ENCODE data around the gene BCR.

Gene BCR

DNA sequence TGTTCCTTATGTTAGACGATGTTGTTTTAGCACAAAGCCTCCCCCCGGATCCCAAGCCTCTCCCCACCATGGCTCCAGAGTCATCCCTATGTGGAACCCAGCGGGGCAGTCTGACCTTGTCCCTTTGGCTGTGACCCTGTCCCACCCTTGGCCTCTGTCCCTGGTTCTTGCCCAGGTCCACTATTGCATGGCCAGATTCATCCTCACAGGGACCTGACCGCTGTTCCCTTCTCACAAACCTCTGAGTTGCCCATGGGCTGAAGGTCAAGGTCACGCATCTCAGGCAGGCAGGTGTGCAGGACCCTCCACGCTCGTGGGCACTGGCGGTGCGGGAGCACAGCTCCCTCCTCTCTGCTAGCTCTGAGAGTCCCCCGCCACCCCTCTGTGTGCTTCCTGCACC, 39.0 kb downstream of the BCR start:
- Histone ChIP-seq H3K4me3 (ENCODE audit: low read length) (no peak overlapping the region), H3K27me3 (ENCODE audit: control insufficient read depth, insufficient read depth, low read length) (no peaks in the 10 kb centered on the region), H3K36me3 (ENCODE audit: control insufficient read depth, insufficient read depth, low read length) (no peaks in the 10 kb centered on the region), H3K27ac (ENCODE audit: low read depth, low read length) (no peak overlapping the region), H3K4me1 (ENCODE audit: control insufficient read depth, insufficient read depth, low read length) (peaks cover 3% of the 10 kb centered on the region), H3K9ac (ENCODE audit: low read length) (no peak overlapping the region)

DNA sequence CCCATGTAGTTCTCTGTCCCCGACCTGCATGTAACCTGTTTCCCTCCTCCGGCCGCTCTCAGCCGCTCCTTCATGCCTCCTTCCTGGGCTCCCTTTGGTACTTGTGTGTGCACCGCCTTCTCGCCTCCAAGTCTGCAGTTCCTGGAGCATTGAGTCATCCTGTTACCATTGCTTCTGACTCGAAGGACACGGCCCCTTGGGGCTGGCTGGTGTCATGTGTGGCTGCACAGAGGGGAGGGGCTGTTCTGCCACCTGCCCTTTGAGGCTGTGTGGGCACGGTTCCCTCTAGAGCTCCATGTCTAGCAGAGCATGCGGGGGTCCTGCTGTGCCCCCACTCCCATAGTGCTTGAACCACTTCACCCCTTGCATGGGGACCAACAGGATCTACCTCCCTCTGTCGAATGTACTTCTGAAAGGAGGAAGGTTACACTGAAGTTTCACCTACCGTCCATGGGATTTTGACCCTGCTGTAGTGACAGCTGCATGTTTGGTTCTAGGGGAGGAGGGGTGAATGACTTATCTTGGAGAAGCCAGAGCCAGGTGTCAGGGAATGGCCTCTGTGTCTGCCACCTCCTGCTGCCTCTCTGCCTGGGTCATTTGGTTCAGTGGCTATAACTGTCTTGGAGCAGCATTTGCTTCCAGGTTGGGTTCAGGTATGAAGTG, 39.6 kb downstream of the BCR start:
- Histone ChIP-seq H3K4me3 (ENCODE audit: low read length) (peak overlapping the region; percentile 17), H3K36me3 (ENCODE audit: control insufficient read depth, insufficient read depth, low read length) (no peaks in the 10 kb centered on the region), H3K27ac (ENCODE audit: low read depth, low read length) (no peak overlapping the region), H3K9ac (ENCODE audit: low read length) (no peak overlapping the region), H3K4me1 (ENCODE audit: control insufficient read depth, insufficient read depth, low read length) (peaks cover 3% of the 10 kb centered on the region), H3K27me3 (ENCODE audit: control insufficient read depth, insufficient read depth, low read length) (no peaks in the 10 kb centered on the region)

DNA sequence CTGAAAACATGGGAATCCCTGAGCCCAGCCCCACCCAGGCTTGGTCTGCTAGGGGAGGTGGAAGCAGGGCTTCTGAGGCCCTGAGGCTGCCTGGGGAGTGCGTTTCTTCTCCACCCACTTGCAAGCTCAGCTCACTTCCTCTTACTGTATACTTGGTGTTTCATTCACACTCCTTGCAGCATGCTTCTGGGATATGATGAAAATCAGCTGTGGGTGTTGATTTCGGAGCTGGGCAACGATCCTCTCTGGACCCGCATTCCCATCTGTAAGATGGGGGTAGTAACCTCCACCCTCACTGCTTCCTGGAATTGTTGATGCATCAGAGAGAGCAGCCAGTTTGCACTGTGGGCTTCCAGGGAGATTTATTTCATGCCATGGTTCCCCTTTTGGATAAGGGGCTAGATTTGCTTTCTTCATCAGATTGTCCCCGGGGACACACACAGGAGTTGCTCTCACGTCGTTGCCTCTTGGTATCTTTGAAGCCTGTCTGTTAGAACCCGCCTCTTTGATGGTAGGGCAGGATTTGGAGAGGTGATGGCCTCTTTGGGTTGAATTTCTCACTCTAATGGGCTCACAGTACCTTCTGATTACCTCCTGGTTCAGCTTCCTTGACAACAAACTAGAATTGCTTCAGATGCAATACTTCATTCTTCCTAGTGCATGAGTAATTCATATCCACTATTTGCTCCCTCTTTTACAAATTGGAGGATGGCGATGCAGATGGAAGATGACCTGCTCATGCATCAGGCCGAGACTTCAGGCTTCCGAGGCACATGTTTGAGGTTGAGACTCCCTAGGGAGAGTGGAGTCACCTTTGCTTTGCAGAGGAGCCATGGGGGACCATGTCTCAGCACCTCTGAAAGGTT, 40.4 kb downstream of the BCR start:
- H3K27ac ChIP-seq (ENCODE audit: low read depth, low read length) = no peak overlapping the region

DNA sequence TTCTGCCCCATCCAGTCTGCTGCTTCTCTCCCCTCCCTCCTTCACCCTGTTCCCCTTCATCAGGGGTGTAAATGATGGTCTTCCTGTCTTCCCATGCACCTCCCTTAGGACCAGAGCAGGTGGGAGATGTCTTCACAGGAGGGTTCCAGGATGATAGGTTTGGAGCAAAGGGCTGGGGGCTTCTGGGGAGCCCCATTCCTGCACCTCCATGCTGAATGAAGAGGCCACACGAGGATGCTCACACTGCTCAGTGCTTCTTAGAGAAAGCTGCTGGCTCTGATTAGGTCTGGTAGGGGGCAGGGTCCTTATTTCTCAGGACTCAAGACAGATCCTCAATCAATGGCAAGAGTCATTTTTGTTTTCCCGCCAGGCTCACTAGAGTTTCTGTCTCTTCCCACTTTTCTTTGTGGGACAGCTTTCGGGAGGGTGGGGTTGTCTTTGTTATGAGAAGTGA, 41.1 kb downstream of the BCR start:
- Histone ChIP-seq H3K9ac (ENCODE audit: low read length) (peak overlapping the region; percentile 12), H3K4me3 (ENCODE audit: low read length) (no peak overlapping the region), H3K4me1 (ENCODE audit: control insufficient read depth, insufficient read depth, low read length) (peaks cover 3% of the 10 kb centered on the region), H3K36me3 (ENCODE audit: control insufficient read depth, insufficient read depth, low read length) (no peaks in the 10 kb centered on the region), H3K27ac (ENCODE audit: low read depth, low read length) (no peak overlapping the region), H3K27me3 (ENCODE audit: control insufficient read depth, insufficient read depth, low read length) (no peaks in the 10 kb centered on the region)

More for the DNA sequence above, 40.4 kb downstream of the BCR start:
- peaks cover 3% of the 10 kb centered on the region for H3K4me1 ChIP-seq (ENCODE audit: control insufficient read depth, insufficient read depth, low read length)
- H3K27me3 ChIP-seq (ENCODE audit: control insufficient read depth, insufficient read depth, low read length) = no peaks in the 10 kb centered on the region
- no peaks in the 10 kb centered on the region for H3K36me3 ChIP-seq (ENCODE audit: control insufficient read depth, insufficient read depth, low read length)
- H3K4me3 ChIP-seq (ENCODE audit: low read length) = peak overlapping the region; percentile 17
- peak overlapping the region; percentile 12 for H3K9ac ChIP-seq (ENCODE audit: low read length)

DNA sequence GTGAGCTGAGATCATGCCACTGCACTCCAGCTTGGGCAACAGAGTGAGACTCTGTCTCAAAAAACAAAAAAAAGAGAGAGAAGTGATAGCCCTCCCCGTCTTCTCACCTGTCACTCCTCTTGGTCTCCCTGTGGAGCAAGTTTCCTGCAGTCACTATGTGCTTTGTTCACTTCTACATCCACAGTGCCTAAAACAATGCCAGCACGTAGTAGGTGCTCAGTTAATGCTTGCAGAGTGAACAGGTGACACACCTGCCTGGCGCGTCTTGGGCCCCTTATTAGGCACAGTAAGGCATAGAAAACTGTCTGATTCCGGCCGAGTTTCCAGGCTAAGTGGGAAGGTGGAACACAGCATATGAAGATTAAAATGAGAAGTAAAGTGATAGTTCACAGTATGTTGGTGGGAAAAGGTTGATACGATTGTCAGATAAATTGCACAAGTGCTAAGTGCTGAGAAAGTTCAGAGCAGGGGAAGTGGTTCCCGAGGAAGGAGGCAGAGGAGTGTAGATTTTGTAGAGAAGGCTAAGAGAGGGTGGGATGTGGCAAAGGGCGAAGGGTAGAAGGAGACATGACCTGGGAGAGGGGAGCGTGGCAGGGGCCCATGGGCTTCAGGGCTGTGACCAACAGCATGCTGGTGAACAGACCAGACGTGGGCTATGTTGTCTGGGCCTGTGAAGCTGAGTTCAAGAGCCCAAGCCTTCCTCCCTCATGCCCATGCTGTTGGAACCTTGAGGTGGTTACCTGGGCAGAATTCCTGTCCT, 41.9 kb downstream of the BCR start:
- Histone ChIP-seq H3K27ac (ENCODE audit: low read depth, low read length) (no peak overlapping the region), H3K4me1 (ENCODE audit: control insufficient read depth, insufficient read depth, low read length) (peaks cover 3% of the 10 kb centered on the region), H3K4me3 (ENCODE audit: low read length) (no peak overlapping the region), H3K9ac (ENCODE audit: low read length) (no peak overlapping the region), H3K27me3 (ENCODE audit: control insufficient read depth, insufficient read depth, low read length) (no peaks in the 10 kb centered on the region), H3K36me3 (ENCODE audit: control insufficient read depth, insufficient read depth, low read length) (no peaks in the 10 kb centered on the region)

DNA sequence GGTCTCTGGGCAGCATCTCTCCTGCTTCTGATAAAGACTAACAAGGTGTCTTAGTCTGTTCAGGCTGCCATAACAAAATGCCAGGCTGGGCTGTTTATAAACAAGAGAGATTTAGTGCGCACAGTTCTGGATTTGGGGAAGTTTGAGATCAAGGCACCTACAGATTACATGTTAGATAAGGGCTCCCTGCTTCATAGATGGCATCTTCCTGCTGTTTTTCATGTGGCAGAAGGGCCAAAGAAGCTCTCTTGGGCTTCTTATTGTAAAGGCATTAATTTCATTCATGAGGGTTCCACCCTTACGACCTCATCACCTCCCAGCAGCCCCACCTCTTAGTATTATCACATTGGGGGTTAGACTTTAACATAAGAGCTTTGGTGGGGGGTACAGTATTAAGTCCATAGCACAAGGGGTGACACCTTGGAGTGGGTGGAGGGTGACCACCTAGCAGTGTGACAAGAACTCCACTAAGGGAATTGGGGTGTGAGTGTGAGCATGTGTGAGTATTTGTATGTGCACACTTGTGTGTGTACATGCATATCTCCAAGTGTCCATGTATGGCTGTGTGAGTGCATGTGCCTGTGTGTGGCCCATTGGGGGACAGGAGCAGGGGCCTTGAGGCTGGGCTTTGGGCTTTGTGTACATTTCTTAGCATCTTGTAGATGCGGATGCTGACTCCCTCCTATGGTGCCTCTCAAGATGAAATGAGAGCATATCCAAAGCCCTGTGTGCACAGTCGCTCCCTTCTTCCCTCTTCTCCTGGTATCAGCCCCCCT, 42.7 kb downstream of the BCR start:
- Histone ChIP-seq H3K9ac (ENCODE audit: low read length) (no peak overlapping the region), H3K4me1 (ENCODE audit: control insufficient read depth, insufficient read depth, low read length) (peaks cover 3% of the 10 kb centered on the region), H3K36me3 (ENCODE audit: control insufficient read depth, insufficient read depth, low read length) (no peaks in the 10 kb centered on the region), H3K27me3 (ENCODE audit: control insufficient read depth, insufficient read depth, low read length) (no peaks in the 10 kb centered on the region), H3K27ac (ENCODE audit: low read depth, low read length) (no peak overlapping the region), H3K4me3 (ENCODE audit: low read length) (no peak overlapping the region)

DNA sequence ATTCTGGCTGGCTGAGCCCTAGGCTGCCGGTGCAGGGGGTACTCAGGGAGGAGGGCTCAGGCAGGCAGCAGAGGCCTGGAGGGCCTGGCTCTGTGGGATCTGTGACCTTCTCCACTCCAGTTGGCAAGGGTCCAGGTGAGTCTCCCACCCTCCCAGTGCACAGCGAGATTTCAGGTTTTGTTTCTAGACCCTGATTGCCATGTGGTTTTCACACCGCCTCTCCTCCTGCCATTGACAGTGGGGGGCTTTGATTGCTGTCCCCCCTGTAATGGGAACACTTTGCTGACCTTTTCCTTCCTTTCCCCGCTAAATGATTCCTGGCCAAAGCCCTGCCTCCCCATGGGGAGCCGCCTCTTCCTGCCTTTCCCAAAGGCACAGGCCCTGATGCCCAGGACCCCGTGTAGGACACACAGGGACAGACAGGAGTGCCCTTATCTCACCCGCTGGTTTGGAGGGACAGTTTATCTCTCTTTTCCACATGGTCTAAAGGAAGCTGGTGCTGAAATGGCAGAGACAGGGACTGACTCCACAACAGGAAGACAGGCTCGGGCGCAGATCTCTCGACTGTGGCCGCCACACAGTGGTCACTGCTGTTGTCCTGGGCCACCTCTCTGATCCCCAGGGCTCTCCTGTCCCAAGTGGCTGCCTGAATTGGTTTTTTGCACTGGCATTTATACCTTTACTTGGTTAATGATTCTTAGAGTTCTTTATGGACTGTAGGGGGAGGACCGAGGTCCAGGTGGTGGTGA, 43.4 kb downstream of the BCR start:
- H3K27me3 ChIP-seq (ENCODE audit: control insufficient read depth, insufficient read depth, low read length) = no peaks in the 10 kb centered on the region
- no peak overlapping the region for H3K9ac ChIP-seq (ENCODE audit: low read length)
- H3K4me1 ChIP-seq (ENCODE audit: control insufficient read depth, insufficient read depth, low read length) = no peaks in the 10 kb centered on the region
- H3K36me3 ChIP-seq (ENCODE audit: control insufficient read depth, insufficient read depth, low read length) = no peaks in the 10 kb centered on the region
- H3K27ac ChIP-seq (ENCODE audit: low read depth, low read length) = no peak overlapping the region
- H3K4me3 ChIP-seq (ENCODE audit: low read length) = no peak overlapping the region

DNA sequence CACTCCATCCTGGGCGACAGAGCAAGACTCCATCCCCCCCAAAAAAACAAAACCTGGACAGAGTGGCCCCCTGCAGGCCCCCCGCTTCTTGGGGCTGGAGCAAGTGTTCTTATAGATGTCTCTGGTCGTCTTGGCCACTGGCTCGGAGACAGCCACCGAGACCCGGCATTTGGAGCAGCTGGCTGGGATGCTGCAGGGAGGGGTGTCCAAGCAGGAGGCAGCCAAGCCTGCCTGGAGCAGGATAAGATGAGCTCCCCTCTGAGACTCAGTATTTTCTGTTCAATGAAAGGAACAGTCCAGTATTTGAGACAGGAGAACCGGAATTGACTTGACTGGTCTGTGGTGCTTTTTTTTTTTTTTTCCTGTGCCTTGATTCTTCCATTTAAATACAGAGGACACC, 44.5 kb downstream of the BCR start:
- H3K27me3 ChIP-seq (ENCODE audit: control insufficient read depth, insufficient read depth, low read length) = no peaks in the 10 kb centered on the region
- H3K27ac ChIP-seq (ENCODE audit: low read depth, low read length) = no peak overlapping the region
- no peak overlapping the region for H3K9ac ChIP-seq (ENCODE audit: low read length)

DNA sequence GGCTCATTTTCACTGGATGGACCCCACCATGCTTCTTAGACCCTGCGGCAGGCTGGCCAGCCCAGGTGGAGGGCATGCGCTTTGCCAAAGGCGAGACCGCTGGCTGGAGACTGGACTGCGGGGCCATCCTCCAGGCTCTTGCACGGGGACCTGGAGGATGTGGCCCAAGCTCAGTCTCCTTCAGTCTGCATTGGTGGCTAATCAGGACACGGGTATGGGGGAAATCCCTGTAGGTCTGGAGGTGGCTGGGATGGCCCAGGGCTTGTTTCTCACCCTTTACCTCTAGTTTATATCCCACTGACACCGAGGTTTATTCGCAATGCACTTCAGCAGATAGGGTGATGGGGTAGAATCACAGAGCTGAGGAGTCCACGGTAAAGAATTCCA, 45.0 kb downstream of the BCR start:
- no peaks in the 10 kb centered on the region for H3K36me3 ChIP-seq (ENCODE audit: control insufficient read depth, insufficient read depth, low read length)
- no peaks in the 10 kb centered on the region for H3K27me3 ChIP-seq (ENCODE audit: control insufficient read depth, insufficient read depth, low read length)
- H3K4me3 ChIP-seq (ENCODE audit: low read length) = no peak overlapping the region
- H3K27ac ChIP-seq (ENCODE audit: low read depth, low read length) = peak overlapping the region; percentile 33
- H3K4me1 ChIP-seq (ENCODE audit: control insufficient read depth, insufficient read depth, low read length) = no peaks in the 10 kb centered on the region
- H3K9ac ChIP-seq (ENCODE audit: low read length) = no peak overlapping the region

More for the DNA sequence above, 44.5 kb downstream of the BCR start:
- Histone ChIP-seq H3K36me3 (ENCODE audit: control insufficient read depth, insufficient read depth, low read length) (no peaks in the 10 kb centered on the region), H3K4me3 (ENCODE audit: low read length) (no peak overlapping the region), H3K4me1 (ENCODE audit: control insufficient read depth, insufficient read depth, low read length) (no peaks in the 10 kb centered on the region)

DNA sequence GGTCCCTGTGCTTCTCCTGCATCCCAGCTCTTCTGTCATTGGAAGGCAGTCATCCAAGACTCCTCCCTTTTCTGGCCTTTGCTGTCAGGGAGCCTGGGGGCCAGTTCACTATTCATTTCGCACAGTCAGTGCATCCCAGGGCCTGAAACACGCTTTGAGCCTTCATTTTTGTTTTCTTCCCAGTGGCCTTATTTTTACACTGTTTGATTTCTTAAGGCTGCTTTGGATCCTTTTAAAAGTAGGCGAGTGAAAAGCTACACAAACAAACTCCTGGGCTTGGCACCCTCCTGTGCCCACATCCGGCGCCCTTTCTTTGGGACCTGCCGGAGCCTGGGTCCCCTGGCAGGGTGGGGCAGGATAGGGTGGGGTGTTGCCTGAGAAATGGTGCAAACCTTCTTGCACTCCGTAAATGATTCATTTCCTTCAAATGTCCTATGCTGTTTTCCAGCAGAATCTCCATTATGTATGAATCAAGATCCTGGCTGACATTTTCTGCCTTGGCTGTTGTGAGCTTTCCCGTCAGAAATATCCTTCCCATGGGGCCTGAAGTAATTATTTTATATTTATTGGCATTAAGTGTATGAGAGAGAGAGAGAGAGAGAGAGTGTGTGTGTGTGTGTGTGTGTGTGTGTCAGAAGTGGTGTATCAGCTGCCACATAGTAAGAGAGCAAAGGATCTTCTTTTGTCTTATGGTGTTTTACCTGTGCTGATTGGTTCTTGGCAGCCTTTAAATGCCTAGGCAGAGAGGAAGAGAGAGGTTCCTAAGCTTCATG, 45.6 kb downstream of the BCR start:
- no peaks in the 10 kb centered on the region for H3K27me3 ChIP-seq (ENCODE audit: control insufficient read depth, insufficient read depth, low read length)
- H3K27ac ChIP-seq (ENCODE audit: low read depth, low read length) = peak overlapping the region; percentile 33
- no peaks in the 10 kb centered on the region for H3K36me3 ChIP-seq (ENCODE audit: control insufficient read depth, insufficient read depth, low read length)
- no peak overlapping the region for H3K9ac ChIP-seq (ENCODE audit: low read length)
- no peaks in the 10 kb centered on the region for H3K4me1 ChIP-seq (ENCODE audit: control insufficient read depth, insufficient read depth, low read length)
- no peak overlapping the region for H3K4me3 ChIP-seq (ENCODE audit: low read length)

DNA sequence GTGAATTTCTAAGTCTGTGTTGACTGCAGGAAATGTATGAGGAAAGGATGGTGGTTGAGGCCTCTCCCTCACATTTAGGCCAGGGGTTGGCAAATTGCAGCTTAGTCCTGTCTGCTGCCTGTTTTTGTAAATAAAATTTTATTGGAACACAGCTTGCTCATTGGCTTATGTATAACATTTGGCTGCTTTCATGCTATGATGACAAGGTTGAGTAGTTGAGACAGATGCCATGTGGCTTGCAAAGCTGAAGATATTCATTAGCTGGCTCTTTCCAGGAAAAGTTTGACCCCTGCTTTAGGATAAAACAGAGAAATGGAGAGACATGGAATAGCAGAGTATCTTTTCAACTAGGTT, 46.2 kb downstream of the BCR start:
- Histone ChIP-seq H3K4me3 (ENCODE audit: low read length) (no peak overlapping the region), H3K27ac (ENCODE audit: low read depth, low read length) (no peak overlapping the region), H3K4me1 (ENCODE audit: control insufficient read depth, insufficient read depth, low read length) (no peaks in the 10 kb centered on the region), H3K27me3 (ENCODE audit: control insufficient read depth, insufficient read depth, low read length) (no peaks in the 10 kb centered on the region), H3K9ac (ENCODE audit: low read length) (no peak overlapping the region), H3K36me3 (ENCODE audit: control insufficient read depth, insufficient read depth, low read length) (no peaks in the 10 kb centered on the region)

All from rectal smooth muscle tissue (tissue), 1 donor.